ENCODE measurements around the gene MAP4K2.

MAP4K2 gene

DNA sequence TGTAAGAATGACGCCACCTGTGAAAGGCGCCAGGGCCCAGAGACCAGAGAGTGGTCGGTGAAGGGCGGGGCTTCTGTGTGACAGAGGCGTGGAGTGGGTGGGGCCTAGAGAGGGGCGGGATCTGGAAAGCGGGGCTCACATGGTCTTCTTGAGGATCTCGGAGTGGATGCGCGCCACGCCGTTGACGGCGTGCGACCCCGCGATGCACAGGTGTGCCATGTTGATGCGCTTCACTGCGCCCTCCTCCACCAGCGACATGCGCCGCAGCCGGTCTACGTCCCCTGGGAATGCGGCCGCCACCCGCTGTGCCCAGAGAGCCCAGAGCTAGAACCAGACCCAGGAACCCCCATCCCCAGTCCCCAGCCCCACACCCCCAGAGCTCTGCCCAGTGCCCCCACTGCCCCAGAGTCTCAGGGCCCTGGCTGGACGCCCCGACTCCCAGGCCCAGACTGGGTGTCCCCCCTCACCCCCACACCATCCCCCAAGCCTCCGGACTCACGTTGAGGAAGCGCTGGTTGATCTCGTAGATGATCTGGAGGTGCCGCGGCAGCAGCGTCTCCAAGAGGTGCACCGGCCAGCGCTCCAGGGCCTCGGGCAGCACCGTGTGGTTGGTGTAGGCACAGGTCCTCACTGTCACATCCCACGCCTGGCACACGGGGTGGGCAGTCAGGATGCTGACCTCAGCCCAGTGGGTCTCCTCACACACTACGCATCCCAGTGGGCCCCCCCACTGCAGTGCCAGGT is 49.5 kb downstream of the MAP4K2 start:
- DNase-seq: no peak

DNA sequence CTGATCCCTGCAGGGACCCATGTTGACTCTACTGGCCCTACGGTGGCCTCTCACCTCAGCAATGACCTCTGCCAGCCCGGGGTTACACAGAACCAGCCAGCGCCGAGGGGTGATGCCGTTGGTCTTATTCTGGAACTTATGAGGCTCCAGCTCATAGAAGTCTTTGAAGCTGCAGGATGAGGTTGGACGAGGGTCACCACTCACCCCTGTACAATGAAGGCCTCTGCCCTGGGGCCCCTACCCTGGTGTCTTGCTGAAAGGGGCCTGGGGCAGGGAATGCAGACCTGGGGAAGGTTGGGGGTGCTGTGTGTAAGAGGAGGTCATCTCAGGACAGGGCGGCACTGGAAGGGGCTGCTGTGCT is 50.0 kb downstream of the MAP4K2 start:
- DNase-seq: no peak

DNA sequence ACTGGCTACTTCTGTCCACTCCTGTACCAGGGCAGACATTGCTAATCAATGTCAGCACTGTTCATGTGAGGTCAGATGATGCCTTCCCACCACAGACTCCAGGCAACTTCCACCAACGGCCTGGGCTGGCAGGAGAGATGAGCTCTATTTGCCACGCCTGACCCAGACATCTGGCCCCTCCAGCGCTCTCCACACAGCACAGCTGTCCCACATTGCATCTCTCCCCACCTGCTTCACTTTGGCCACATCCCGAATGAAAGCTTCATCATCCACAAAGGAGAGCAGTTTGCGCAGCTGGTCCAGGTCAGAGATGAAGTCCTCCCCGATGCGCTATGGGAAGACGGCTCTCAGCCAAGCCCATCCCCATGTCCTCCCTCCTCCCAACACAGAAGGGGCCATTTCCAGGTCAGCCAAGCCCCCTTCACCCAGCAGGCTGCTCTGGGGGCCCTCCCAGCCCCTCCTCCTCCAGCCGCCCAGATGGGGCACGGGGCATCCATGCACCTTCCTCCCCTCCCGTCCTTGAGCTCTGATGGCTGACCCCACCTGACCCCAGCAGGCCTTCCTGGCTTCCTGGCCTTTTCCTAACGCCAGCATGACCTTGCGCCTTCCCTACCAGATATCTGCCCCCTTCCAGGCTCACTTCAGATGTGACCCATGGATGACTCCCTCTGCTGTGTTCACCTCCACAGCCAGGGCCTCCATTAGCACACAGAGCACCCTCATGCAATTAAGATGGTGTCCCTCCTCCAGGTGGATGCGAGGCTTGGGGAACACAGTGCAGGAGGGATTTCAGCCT is 50.6 kb downstream of the MAP4K2 start:
- no peak for DNase-seq

DNA sequence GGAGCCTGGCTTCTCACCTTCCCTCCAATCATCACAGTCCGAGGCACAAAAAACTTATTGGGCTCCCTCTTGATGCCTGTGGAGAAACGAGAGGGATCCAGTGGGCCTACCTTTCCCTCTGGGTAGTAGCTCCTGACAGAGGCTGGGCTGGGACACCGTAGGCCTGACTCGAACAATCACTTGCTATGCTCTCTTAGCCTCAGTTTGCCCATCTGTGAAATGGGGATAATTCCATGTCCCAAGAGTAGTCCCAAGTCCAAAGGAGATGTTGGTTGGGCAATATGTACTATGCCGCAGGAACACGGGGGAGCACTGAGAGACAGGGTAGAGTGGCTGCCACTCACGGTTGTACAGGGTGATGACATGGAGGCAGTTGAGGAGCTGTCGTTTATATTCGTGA is 51.4 kb downstream of the MAP4K2 start:
- DNase-seq: no peak

DNA sequence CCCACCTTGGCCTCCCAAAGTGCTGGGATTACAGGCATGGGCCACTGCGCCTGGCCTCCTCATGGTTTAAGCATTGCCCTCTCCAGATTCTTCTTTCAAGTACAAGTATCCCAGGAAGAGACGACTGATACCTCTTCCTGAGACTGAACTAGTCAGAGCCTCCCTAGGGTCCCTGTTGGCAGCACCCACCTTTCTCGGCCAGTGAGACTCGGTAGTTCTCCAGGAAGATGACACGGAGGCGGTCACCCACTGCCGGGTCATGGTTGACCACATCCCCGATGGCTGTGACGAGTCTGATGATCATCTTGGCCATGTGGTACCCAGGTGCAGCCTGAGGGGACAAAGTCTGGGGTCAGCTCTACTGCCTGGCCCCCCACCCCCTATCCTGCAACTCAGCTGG is 51.9 kb downstream of the MAP4K2 start:
- DNase-seq: no peak

DNA sequence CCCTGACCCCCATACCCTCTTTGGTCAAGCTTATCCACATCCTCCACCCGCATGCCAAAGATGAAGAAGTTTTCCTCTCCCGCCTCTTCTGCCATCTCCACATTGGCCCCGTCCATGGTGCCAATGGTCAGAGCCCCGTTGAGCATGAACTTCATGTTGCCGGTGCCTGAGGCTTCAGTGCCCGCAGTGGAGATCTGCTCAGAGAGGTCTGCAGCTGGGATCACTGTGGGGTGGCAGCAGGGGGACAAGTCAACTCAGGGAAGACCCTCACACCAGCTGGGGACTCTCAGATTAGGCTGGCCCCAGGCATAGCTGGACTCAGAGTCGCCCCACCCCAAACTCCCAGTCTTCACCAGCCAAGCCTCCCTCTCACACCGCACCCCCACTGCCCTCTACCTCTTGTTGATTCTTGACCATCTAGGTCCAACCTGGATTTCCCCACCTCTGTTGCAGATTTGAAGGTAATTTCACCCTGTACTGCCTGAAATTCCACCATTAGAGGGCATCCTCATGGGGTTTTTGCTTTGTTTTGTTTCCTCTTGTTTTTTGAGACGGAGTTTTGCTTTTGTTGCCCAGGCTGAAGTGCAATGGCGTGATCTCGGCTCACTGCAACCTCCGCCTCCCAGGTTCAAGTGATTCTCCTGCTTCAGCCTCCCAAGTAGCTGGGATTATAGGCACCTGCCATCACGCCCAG is 52.5 kb downstream of the MAP4K2 start:
- DNase-seq: no peak

DNA sequence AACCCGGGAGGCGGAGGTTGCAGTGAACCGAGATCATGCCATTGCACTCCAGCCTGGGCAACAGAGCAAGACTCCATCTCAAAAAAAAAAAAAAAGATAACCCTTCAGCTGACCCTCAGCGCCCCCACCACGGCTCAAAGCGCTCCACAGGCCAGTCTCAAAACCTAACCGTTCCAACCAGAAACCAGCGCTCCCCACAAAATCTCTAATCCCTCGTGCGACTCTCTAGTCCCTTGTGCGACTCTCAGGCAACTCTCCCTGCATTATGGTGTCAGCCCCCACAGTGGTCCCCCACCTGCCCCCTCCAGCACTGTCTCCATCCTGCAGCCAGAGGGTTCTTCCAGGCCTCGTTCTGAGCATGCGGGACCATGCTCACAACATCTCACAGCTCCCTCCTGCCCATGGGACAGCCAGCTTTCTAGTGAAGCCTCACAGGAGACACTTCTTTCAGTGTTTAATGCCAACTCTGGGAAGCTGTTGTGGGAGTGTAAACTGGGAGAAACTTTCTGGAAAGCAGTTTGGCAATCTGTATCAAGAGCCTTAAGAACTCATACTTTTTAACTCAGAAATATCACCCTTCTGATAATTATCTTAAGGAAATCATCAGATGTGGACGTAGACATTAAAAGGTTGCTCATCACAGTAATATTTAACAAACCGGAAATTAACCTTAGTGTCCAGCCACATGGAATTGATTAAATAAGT is 54.9 kb downstream of the MAP4K2 start:
- DNase-seq: no peak

DNA sequence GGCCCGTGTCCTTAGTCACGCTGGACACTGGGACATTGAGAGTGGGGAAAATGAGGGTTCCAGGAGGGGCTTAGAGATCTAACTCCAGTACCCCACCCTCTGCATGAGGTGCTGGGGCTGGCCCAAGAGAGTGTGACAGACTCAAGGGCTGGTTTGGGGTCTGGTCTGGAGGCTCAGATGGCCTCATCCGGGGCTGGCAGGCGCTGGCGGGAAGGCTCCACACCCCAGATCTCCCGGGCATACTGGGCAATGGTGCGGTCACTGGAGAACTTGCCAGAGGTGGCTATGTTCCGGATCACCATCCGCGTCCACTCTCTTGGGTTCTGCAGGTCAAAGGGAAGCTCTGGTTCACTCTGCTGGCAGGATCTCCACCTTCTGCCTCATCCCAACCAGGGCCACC is 56.5 kb downstream of the MAP4K2 start:
- no peak for DNase-seq

DNA sequence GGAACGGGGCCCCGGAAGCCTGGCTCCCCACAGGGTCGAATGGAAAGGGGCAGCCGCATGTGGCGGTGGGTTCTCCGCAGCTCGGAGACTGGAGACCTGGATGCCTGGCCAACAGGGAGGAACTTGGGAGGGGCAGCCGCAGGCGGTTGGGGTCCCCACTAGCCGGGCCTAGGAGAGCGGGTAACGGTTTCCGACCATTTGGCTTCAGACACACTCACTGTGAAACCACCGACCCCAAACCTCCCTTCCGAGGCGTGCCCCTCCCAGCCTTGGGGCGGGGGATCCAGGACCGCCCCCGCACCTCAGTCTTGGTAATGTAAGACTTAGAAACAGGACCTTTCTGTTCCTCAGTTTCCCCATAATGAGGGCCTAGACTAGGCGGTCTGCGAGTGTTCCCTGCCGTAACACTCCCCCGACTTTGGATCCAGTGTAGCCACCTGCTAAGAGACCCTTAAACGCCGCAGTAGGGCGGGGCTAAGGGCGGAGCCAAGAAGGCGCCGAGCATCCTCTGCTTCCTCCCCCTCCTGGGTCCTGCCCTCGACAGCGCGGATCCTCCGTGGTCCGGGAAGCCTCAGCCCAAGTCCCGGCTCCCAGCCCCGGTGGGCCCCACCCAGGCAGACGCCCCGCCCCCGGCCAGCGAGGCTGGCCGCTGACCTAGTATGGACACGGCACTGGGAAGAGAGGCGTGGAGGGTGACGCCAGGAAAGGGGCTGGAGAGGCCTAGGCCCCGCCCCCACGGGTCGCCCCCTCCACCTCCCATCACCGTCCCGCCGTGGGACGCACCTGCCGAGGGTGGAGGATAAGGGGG is 57.3 kb downstream of the MAP4K2 start:
- peak; percentile 68 for DNase-seq

DNA sequence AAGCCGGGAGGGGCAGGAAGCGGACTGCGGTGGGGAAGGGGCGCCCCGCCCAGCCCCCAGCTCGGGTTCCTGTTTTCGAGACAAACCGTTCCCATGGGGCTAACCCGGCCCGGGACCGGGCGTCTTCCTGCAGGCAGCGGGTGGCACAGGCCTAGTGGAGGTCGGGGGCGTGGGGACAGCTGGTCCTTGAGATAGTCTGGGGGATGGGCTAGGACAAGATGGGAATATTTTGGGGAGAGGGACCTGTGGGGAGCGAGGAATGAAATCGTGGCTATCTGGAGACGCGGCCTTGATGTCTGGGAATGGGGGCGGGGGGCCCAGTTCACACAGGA is 57.9 kb downstream of the MAP4K2 start:
- peak; percentile 22 for DNase-seq

DNA sequence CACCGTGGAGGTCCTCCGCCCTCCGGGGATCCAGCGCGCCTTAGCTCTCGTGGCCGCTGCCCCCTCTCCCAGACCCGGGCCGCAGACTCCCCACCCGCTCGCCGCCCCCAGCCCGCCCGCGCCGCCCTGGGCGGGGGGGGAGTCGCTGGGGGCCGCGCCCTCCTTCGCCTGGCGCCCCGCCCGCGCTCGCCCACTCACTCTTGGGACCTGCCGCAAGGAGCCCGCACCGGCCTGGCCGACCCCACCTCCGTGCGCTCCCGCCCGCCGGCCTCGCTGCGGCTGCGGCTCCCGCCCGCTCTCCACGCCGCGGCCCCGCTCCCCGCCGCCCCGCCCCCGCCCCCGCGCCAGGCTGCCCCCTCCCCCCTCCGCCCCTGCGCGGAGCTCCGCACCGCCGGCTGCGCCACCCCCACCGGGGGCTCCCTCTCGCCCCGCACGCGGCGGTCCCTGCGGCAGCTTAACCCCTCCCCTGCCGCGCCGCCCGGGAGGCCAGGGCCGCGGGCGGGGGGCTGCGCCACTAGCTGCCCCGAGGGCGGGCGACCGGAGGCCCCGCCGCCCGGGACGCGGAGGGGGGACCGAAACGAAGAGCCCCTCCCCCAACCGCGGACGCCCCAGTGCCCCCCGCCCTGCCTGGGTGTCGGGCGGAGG is 58.3 kb downstream of the MAP4K2 start:
- no peak for DNase-seq

DNA sequence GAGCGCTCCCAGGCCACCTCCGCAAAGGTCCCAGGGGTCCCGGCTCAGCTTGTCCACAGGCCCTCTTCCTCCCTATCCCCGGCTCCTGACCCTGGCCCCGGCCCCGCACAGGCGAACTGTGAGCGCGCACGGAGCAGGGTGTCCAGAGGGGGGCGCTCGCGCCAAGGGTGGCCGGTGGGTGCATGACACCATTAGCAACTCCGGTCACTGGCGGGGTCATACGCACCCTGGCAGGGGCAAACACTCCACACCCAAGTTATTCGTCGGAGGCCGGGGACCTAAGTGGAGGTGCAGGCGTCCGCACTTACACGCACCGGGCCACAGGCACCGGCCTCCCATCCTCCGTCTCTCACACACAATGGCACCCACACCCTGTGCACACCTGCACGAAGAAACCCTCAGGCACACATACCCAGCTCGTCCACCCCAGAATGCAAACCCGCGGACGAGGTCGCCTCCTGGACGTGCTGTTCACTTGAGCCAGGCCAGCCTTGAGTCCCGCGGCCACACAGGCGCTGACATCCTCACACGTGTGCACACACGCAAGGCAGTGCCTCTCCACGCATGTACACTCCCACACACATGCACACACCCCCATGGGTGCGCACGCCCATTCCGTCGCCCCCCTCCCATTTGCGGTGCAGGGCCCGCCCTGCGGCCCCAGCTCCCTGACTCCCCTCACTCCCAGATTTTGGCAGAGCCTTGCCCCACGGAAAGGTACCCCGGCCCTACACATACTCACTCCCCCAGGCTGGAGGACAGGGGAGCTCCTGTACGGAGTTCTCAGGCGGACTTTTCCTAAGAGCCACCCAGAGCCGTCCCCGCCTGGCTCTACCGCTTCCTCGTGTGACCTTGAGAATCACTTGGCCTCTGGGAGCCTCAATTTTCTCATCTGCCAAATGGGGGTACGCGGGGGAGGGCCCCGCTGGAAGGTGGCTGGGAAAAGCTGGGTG is 59.1 kb downstream of the MAP4K2 start, which contains the start of gene RASGRP2:
RASGRP2 (minus strand) TSS at position 552 of the 953 bp plus-strand sequence. CDS start 1,276 bp downstream, outside the sequence.
- peak; percentile 66 for DNase-seq

DNA sequence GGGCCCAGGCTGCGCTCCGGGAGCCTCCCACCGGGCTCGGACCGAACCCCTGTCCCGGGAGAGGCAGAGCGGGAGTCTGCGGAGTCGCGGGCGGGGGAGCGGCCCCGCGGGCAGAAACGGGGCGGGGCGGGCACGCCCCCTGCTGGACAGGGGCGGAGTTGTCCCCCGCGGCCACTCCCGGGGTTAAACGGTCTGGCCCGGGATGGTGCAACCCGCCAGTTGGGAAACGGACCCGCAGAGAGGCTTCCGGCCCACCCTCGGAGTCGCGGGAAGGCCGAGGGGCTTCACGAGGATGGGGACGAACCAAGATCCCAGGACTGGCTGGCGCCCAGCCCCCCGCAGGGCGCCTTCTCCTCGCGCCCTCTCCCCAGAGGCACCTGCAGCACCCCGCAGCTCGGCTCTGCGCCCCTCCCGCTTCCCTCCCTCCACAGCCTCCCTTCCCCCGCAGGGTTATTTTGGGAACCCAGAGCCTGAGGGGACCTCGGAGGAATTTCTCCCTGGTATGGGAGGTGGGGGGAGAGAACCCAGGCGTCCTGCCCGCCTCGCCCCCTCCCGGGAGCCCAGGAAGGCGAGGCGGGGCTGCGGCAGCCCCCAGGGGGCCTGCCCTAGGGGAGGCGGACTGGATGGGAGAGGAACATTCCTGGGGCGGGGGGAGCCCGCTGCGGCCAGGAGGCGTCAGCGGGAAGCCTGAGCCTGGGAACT is 60.0 kb downstream of the MAP4K2 start:
- peak; percentile 77 for DNase-seq

DNA sequence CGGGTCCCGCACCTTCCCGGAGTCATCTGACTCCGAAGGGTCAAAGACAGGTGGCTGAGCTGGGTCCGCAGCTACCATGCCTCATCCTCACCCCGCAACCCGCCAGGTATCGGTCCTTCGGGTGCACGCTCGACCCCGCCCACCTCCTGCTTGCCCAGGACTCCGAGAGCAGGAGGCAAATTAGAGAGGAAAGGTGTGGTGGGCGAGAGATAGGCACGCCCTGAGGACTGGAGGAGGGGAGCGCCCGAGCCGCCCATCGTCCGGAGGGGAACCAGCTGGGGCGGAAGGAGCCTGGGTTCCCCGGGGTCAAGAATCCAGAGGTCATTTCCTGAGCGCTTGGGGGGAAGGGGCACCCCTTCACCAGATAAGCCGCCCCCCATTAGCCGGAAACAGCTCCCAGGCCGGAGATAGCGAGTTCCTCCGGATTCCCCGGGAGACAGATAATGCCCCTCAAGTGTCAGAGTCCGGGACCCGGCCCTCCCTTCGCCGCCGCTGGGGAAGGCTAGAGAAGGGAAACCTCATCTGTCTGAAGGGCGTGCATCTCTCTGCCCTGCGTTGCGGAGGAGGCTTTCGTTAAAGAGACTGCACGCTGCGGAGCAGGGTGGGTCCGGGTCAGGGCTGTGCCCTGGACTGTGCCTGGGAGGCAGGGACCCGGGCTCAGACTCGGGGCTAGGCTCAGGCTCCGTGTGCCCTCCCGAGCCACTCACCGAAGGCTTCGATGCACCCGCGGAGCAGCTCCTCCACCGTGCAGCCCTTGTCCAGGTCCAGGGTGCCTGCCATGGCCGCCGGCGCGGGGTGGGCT is 60.7 kb downstream of the MAP4K2 start:
- DNase-seq: peak; percentile 32

DNA sequence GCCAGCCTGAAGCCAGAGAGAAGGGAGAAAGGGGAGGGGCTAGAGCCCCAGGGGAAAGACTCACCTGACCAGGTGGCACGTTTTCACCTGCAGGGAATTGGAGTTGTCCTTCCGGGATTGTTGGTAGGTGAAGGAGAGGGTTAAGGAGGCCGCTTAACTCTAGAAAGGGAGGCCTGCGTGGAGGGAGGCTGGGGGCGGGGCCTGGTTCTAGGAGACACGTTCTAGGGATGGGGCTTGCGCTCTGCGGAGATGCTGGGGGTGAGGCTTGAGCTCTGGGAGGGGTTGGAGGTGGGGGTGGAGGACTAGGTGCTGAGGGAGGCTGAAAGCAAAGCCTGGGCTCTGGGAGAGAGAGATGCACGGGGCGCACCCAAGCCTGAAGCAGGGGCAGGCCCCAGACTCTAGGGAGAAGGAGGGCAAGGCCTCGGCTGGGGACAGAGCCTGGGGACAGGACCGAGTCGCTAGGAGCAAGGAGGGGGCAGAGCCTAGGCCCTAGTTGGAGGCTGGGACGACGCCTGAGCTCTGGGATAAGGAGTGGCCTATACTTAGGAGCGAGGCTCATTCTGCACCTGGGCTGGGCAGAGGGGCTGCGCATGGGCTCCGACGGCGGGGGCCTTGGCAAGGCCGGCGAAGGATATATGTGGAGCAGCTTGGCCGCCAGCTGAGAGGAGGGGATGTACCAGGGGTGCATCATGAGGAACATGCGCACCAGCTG is 61.5 kb downstream of the MAP4K2 start:
- DNase-seq: no peak

DNA sequence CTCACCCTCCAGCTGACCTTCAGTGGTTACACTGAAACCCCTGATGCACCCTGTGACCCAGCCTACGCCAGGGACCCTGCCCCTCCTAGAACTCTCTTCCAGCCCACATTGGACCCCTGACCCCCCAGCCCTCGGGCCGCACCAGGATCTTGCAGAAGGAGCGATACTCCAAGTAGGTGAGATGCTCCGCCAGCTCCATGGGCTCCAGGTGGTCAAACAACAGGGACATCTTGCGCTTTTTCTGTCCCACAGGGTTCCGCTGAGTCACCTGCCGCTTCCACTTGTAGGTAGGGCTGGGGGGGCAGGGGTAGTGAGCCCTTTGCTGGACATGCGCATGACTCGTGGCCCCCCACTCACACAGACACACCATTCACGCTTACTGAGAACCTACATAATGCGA is 63.1 kb downstream of the MAP4K2 start:
- DNase-seq: no peak

DNA sequence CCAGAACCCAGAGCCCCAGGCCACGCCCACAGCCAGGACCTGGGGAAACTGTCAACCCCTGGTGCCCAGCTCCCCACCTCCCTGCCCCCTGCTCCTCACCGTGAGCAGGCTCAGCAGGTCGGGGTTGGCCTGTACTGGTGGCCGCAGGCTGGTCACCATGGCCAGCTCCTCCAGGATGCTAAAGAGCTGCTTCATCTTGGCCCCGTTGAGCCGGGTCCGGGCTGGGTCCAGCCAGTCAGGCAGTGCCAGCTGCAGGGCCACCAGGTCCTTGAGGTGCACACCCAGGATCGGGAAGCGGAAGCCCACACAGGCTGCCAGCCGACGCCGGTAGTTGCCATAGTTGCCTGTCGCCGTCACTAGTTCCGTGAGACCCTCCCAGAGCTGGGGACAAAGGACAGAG is 66.4 kb downstream of the MAP4K2 start:
- no peak for DNase-seq

DNA sequence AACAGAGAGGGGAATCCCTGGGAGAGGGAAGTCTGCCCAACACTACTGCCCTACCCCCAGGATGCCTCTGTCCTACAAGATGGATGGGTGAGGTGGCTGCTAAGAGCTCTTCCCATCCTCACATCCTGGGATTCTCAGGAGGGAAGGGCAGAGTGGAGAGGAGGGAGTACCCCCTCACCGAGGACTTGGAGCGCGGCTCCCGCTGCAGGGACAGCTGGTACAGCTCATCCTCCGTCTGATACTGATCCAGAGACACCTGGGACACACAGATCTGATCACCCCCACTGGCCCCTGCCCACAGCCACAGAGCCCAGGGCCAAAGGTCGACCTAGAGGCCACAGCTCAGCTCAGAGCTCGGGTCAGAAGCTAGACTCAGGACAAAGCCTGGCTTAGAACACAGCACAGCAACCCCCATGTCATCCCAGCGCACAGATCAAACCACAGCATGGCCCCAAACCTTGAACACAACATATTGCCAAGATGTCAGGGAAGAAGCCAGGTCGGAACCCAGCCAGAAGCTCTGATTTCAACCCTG is 67.2 kb downstream of the MAP4K2 start:
- no peak for DNase-seq
